ENCODE measurements around the gene RBP2.

GRCh38 chr3:139521816-139522215 is 45.5 kb upstream of the RBP2 start:
- TF ChIP-seq EGR1 (IDR thresholded peaks at IDR 0.05) (no peak), EP300 (IDR thresholded peaks at IDR 0.05; ENCODE audit: borderline replicate concordance) (no peak), CREB1 (IDR thresholded peaks at IDR 0.05; ENCODE audit: low read depth) (no peak), TAF1 (IDR thresholded peaks at IDR 0.05; ENCODE audit: low read depth) (no peak), FOXM1 (IDR thresholded peaks at IDR 0.05; ENCODE audit: borderline replicate concordance, low read depth) (no peak), RAD21 (IDR thresholded peaks at IDR 0.05; ENCODE audit: low read depth) (no peak), REST (IDR thresholded peaks at IDR 0.05; ENCODE audit: low read depth) (no peak), MAX (IDR thresholded peaks at IDR 0.05) (no peak)

Data from Ishikawa (cell line).